C4-2B (cell line): Measurements from ENCODE around the gene MTHFD2L.

Source experiments
- CTCF ChIP-seq: fragments of 450-650 bp; conservative IDR thresholded peaks from 2 replicates; pipeline ENCODE4 v1.5.1; 2017; ENCODE audit warnings: mild to moderate bottlenecking
- ZFX ChIP-seq: fragments of 450-650 bp; IDR thresholded peaks from 2 replicates; pipeline ENCODE4 v1.6.1; 2017

GRCh38 chr4:74166135-74166534, 8.2 kb downstream of the MTHFD2L start:
- no peak for TF ChIP-seq CTCF
- no peak for TF ChIP-seq ZFX
